ENCODE measurements around the gene SCGB1A1. TPM values are rescaled to one million over a fixed set of nuclear protein-coding genes. Genes with fewer than 3 reads are reported as not detected.
A peak's percentile ranks its signal among the peaks of the same experiment; 100 is the strongest.

Gene SCGB1A1
- total RNA-seq, 4 donors from 2014 or later = not detected

DNA sequence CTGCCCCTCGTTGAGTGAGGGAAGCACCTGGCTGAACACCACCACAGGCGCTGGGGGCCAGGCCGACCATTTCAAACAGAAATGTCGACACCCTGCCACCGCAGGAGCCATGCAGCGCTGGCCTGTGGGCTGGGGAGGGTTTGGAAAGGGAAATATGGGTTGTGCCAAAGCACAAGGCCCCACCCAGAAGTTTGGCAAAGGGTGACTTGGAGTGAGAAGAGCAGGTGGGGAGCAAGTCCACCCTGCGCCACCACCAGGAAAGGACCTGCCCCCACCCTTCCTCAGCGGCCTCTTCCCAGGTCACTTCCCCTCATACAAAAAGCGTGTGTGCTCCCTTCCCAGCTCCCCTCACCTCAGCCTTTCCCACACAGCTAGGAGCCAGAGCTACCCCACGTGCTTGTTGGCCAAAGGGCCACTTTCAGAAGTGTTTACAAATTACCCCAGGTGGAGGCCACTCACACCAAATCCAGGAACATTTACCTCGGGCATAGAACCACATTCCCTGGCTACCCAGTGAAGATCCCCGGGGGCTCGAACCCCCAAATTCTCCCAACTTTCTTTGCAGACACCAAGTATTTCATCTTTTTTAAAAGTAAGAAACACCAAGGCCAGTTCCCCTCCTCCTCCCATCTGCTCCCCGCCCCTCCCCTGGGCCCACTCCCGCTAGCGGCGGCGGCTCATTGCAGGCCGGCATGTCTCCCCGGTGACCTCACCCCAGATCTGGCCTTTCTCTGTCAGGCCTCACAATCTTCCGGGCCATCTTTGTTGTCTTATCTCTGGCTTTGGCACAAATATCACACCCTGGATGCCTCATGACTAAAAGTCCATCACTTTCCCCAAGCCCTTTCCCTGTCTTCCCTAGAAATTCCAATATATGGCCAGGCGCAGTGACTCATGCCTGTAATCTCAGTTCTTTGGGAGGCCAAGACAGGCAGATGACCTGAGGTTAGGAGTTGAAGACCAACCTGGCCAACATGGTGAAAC is 20.5 kb upstream of the SCGB1A1 start:
- Histone ChIP-seq H3K4me1 (peaks cover 34 to 56% of the 10 kb centered on the region in 2 donors), H3K9me3 (no peaks in the 10 kb centered on the region), H3K27me3 (no peaks in the 10 kb centered on the region), H3K27ac (peak overlapping the region; percentile 81 to 84), H3K4me3 (no peak overlapping the region), H3K36me3 (no peaks in the 10 kb centered on the region)
- intact Hi-C loops (cut with DNase I; ENCODE audit: low total_unique reads) = no loop called here
- TF ChIP-seq POLR2A (IDR thresholded peaks at IDR 0.05) = no peak
- no peak for TF ChIP-seq CTCF (IDR thresholded peaks at IDR 0.05)
- peak; percentile 77 to 79 for DNase-seq

GRCh38 chr11:62399172-62399877 is 19.5 kb upstream of the SCGB1A1 start:
- Histone ChIP-seq H3K4me1 (peaks cover 34 to 56% of the 10 kb centered on the region in 2 donors), H3K4me3 (no peak overlapping the region)

DNA sequence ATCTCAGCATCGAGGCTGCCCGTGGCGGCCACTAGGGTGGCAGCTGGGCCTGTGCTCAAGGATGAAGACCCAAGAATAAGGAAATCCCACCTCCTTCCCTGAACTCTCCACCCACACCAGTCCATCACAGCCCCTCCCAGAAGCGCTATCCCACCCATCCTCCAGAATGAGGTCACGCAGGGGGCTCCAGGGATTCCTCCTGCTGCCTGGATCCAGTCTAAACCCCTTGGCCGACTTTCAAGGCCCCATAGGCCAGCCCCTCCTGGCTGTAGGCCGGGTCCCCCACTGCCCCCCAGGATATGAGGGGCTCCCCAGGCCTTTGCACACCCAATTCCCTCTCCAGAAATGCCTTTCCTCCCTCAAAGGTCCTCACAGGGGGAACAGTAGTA is 19.0 kb upstream of the SCGB1A1 start:
- Histone ChIP-seq H3K36me3 (no peaks in the 10 kb centered on the region), H3K4me3 (no peak overlapping the region), H3K27me3 (no peaks in the 10 kb centered on the region), H3K9me3 (no peaks in the 10 kb centered on the region), H3K4me1 (peaks cover 34 to 56% of the 10 kb centered on the region in 2 donors), H3K27ac (peak overlapping the region; percentile 81 to 84)
- intact Hi-C loops (cut with DNase I; ENCODE audit: low total_unique reads) = no loop called here
- peak; percentile 59 to 70 for DNase-seq
- TF ChIP-seq CTCF (IDR thresholded peaks at IDR 0.05) = no peak

More at GRCh38 chr11:62399172-62399877, 19.5 kb upstream of the SCGB1A1 start:
- peak overlapping the region; percentile 81 to 84 for H3K27ac ChIP-seq
- H3K9me3 ChIP-seq = no peaks in the 10 kb centered on the region
- peak; percentile 57 to 59 for DNase-seq
- TF ChIP-seq POLR2A (IDR thresholded peaks at IDR 0.05) (peak in 1 of 2 donors; percentile 9), CTCF (IDR thresholded peaks at IDR 0.05) (no peak)
- intact Hi-C loops (cut with DNase I; ENCODE audit: low total_unique reads) = no loop called here
- no peaks in the 10 kb centered on the region for H3K36me3 ChIP-seq
- no peaks in the 10 kb centered on the region for H3K27me3 ChIP-seq

GRCh38 chr11:62400281-62400680 is 18.6 kb upstream of the SCGB1A1 start:
- H3K27me3 ChIP-seq = no peaks in the 10 kb centered on the region
- H3K36me3 ChIP-seq = no peaks in the 10 kb centered on the region
- peak overlapping the region; percentile 81 to 84 for H3K27ac ChIP-seq
- DNase-seq = peak; percentile 52 to 55
- TF ChIP-seq POLR2A (IDR thresholded peaks at IDR 0.05) (no peak), CTCF (IDR thresholded peaks at IDR 0.05) (no peak)
- H3K9me3 ChIP-seq = no peaks in the 10 kb centered on the region
- H3K4me3 ChIP-seq = no peak overlapping the region
- H3K4me1 ChIP-seq = peaks cover 34 to 56% of the 10 kb centered on the region in 2 donors
- intact Hi-C loops (cut with DNase I; ENCODE audit: low total_unique reads) = no loop called here

- Histone ChIP-seq H3K27ac (peak overlapping the region; percentile 81 to 84), H3K4me3 (no peak overlapping the region), H3K27me3 (no peaks in the 10 kb centered on the region), H3K4me1 (peaks cover 34 to 56% of the 10 kb centered on the region in 2 donors), H3K36me3 (no peaks in the 10 kb centered on the region), H3K9me3 (no peaks in the 10 kb centered on the region)
- intact Hi-C loops (cut with DNase I; ENCODE audit: low total_unique reads) = no loop called here
- DNase-seq = peak; percentile 93 to 94
- TF ChIP-seq POLR2A (IDR thresholded peaks at IDR 0.05) (peak in 1 of 2 donors; percentile 24), CTCF (IDR thresholded peaks at IDR 0.05) (no peak)
Measured at GRCh38 chr11:62400760-62401159, 18.1 kb upstream of the SCGB1A1 start.

All from uterus (tissue), 4 donors.